ENCODE results near the gene GBX1. TPM values are rescaled to one million over a fixed set of nuclear protein-coding genes. Genes with fewer than 3 reads are reported as not detected.

Gene GBX1
- polyA plus RNA-seq, 1 donor from 2014 or later, result not detected

DNA sequence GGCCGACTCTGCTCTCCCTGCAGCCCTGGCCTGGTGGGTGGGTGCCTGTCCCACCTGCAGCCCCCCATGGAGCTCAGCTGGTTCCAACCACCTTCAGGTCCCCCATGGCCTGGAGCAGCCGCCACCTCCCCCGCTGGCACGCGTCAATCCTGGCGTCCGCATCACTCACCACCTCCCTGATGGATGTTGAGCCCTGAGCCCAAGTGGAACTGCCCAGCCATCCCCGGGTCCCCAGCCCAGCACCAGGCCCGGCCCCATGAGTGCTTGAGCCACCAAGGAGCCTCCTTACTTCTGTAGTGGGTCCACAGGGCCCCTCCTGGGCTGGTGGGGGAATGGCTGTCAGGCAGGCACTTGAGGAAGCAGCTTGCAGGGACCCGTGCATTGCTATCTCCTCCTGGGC lies 66.6 kb downstream of the GBX1 start:
- Histone ChIP-seq H3K79me2 (replicated peaks; ENCODE audit: insufficient read depth, low read length) (peaks cover 19% of the 10 kb centered on the region), H3K9me3 (ENCODE audit: low read length) (no peaks in the 10 kb centered on the region), H3K27ac (ENCODE audit: low read length) (no peak overlapping the region), H3K4me2 (ENCODE audit: low read length) (no peak overlapping the region), H3K9ac (ENCODE audit: low read length) (no peak overlapping the region), H3K4me3 (ENCODE audit: low read length) (no peak overlapping the region), H3K36me3 (ENCODE audit: insufficient read depth, low read length) (no peaks in the 10 kb centered on the region), H3K9me2 (ENCODE audit: insufficient read depth, low read length) (no peaks in the 10 kb centered on the region), H4K20me1 (ENCODE audit: insufficient read depth) (peaks cover 4% of the 10 kb centered on the region), H3F3A (ENCODE audit: insufficient read depth, low read length, poor library complexity, severe bottlenecking) (no peaks in the 10 kb centered on the region), H2AFZ (ENCODE audit: low read depth, low read length) (no peak overlapping the region), H3K27me3 (ENCODE audit: insufficient read depth, low read depth, low read length) (no peaks in the 10 kb centered on the region)
- no peak for TF ChIP-seq MXI1 (conservative IDR thresholded peaks at IDR 0.05; ENCODE audit: poor library complexity, severe bottlenecking)
- TF ChIP-seq, protein P1, sequence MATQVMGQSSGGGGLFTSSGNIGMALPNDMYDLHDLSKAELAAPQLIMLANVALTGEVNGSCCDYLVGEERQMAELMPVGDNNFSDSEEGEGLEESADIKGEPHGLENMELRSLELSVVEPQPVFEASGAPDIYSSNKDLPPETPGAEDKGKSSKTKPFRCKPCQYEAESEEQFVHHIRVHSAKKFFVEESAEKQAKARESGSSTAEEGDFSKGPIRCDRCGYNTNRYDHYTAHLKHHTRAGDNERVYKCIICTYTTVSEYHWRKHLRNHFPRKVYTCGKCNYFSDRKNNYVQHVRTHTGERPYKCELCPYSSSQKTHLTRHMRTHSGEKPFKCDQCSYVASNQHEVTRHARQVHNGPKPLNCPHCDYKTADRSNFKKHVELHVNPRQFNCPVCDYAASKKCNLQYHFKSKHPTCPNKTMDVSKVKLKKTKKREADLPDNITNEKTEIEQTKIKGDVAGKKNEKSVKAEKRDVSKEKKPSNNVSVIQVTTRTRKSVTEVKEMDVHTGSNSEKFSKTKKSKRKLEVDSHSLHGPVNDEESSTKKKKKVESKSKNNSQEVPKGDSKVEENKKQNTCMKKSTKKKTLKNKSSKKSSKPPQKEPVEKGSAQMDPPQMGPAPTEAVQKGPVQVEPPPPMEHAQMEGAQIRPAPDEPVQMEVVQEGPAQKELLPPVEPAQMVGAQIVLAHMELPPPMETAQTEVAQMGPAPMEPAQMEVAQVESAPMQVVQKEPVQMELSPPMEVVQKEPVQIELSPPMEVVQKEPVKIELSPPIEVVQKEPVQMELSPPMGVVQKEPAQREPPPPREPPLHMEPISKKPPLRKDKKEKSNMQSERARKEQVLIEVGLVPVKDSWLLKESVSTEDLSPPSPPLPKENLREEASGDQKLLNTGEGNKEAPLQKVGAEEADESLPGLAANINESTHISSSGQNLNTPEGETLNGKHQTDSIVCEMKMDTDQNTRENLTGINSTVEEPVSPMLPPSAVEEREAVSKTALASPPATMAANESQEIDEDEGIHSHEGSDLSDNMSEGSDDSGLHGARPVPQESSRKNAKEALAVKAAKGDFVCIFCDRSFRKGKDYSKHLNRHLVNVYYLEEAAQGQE (IDR thresholded peaks at IDR 0.05; ENCODE audit: borderline replicate concordance), result no peak
- TF ChIP-seq POLR2AphosphoS5 (IDR thresholded peaks at IDR 0.05), result no peak
- no peak for TF ChIP-seq RAD21 (conservative IDR thresholded peaks at IDR 0.05)
- no peak for TF ChIP-seq SMC3 (conservative IDR thresholded peaks at IDR 0.05; ENCODE audit: poor library complexity)
- TF ChIP-seq, protein P2, sequence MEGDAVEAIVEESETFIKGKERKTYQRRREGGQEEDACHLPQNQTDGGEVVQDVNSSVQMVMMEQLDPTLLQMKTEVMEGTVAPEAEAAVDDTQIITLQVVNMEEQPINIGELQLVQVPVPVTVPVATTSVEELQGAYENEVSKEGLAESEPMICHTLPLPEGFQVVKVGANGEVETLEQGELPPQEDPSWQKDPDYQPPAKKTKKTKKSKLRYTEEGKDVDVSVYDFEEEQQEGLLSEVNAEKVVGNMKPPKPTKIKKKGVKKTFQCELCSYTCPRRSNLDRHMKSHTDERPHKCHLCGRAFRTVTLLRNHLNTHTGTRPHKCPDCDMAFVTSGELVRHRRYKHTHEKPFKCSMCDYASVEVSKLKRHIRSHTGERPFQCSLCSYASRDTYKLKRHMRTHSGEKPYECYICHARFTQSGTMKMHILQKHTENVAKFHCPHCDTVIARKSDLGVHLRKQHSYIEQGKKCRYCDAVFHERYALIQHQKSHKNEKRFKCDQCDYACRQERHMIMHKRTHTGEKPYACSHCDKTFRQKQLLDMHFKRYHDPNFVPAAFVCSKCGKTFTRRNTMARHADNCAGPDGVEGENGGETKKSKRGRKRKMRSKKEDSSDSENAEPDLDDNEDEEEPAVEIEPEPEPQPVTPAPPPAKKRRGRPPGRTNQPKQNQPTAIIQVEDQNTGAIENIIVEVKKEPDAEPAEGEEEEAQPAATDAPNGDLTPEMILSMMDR (IDR thresholded peaks at IDR 0.05; ENCODE audit: poor library complexity, severe bottlenecking), result no peak

DNA sequence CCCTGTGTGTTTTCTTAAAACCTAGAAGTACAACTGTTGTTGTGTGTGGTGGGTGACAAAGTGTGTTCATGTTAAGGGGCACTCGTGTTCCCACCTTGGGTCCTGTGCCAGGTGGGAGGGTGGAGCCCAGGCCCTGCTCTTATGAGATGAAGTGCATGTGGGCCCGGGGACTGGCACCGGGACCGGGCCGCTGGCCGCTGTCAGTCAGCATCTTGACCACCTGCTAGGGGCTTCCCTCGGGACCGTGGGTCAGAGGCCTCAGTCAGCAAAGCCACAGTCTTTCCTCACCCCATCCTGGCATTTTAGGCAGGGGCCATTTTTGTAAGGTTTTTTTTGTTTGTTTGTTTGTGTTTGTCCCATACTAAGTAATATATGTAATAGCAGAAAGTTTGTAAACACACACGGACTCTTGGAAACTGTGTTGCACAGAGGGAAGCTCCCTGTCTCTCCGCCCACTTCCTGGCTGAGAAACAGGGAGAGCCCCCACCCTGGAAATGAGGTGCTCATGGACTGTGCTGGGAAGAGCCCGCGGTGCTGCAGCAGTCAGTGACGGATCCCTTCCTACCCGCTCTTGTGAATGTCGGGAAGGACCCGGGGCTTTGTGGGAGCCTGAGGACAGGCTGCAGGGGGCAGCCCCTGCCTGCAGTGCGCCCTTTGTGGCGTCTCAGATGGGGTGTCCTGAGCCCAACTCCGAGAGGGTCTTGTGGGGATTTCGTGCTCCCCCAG lies 67.8 kb downstream of the GBX1 start:
- Histone ChIP-seq H3K4me2 (ENCODE audit: low read length) (no peak overlapping the region), H3F3A (ENCODE audit: insufficient read depth, low read length, poor library complexity, severe bottlenecking) (no peaks in the 10 kb centered on the region), H3K79me2 (replicated peaks; ENCODE audit: insufficient read depth, low read length) (peaks cover 31% of the 10 kb centered on the region), H3K36me3 (ENCODE audit: insufficient read depth, low read length) (no peaks in the 10 kb centered on the region), H3K9ac (ENCODE audit: low read length) (no peak overlapping the region), H3K4me3 (ENCODE audit: low read length) (no peak overlapping the region), H3K27me3 (ENCODE audit: insufficient read depth, low read depth, low read length) (no peaks in the 10 kb centered on the region), H2AFZ (ENCODE audit: low read depth, low read length) (no peak overlapping the region), H4K20me1 (ENCODE audit: insufficient read depth) (peaks cover 9% of the 10 kb centered on the region), H3K9me3 (ENCODE audit: low read length) (no peaks in the 10 kb centered on the region), H3K9me2 (ENCODE audit: insufficient read depth, low read length) (no peaks in the 10 kb centered on the region), H3K27ac (ENCODE audit: low read length) (no peak overlapping the region)
- TF ChIP-seq, protein P1 (IDR thresholded peaks at IDR 0.05; ENCODE audit: borderline replicate concordance), result no peak
- TF ChIP-seq EZH2 (IDR thresholded peaks at IDR 0.05; ENCODE audit: borderline replicate concordance, insufficient read depth, low read length, poor library complexity, severe bottlenecking) (no peak), TAF1 (IDR thresholded peaks at IDR 0.05; ENCODE audit: low read depth) (no peak), EP300 (conservative IDR thresholded peaks at IDR 0.05; ENCODE audit: poor library complexity, severe bottlenecking) (no peak), RAD21 (conservative IDR thresholded peaks at IDR 0.05) (no peak), MXI1 (conservative IDR thresholded peaks at IDR 0.05; ENCODE audit: poor library complexity, severe bottlenecking) (no peak), SMC3 (conservative IDR thresholded peaks at IDR 0.05; ENCODE audit: poor library complexity) (no peak), POLR2AphosphoS5 (IDR thresholded peaks at IDR 0.05) (no peak)
- TF ChIP-seq, protein P2 (IDR thresholded peaks at IDR 0.05; ENCODE audit: poor library complexity, severe bottlenecking), result no peak

All from neural cell (in vitro differentiated cells).